A673 (cell line): ENCODE results near the gene TFAP2A. TPM values are rescaled to one million over a fixed set of nuclear protein-coding genes. Genes with fewer than 3 reads are reported as not detected.
A peak's percentile ranks its signal among the peaks of the same experiment; 100 is the strongest.

Source experiments
- BruUV-seq: library from RNA; stranded (reverse); fragments of 400-500 nt; replicated peaks from 2 replicates; lab custom pipeline; 2021; lab: Mats Ljungman, UMichigan
- CTCF ChIA-PET: fragments of 300-600 bp; sonication (Branson Sonifier 250); formaldehyde crosslinking; loops from one replicate; lab custom pipeline; 2022; ENCODE audit warnings: antibody characterized with exemption; lab: Charles Lee
- POLR2A ChIA-PET: fragments of 300-600 bp; sonication (Branson Sonifier 250); formaldehyde crosslinking; loops from one replicate; lab custom pipeline; 2022; ENCODE audit warnings: antibody characterized with exemption; ENCODE audit not compliant: low non-redundant PET; lab: Charles Lee
- DNase-seq: peaks from one replicate; pipeline ENCODE4 v3.0.0-alpha.2; 2015; ENCODE audit warnings: low spot score
- H3K27ac ChIP-seq: fragments of 200-600 bp; sonication (generic); 2 replicates; pipeline ENCODE4 v1.5.1; 2016; ENCODE audit warnings: mixed run types, low read depth, mild to moderate bottlenecking, mixed read lengths, antibody characterized with exemption, low read length; ENCODE audit not compliant: poor library complexity, severe bottlenecking
- H3K27me3 ChIP-seq: fragments of 200-600 bp; sonication (generic); replicated peaks from 2 replicates; pipeline ENCODE4 v1.6.1; 2017; ENCODE audit warnings: mixed run types, low read depth, mild to moderate bottlenecking, mixed read lengths, antibody characterized with exemption, low read length; ENCODE audit not compliant: insufficient read depth, poor library complexity
- H3K36me3 ChIP-seq: fragments of 200-600 bp; sonication (generic); 2 replicates; pipeline ENCODE4 v1.6.1; 2016; ENCODE audit warnings: mixed run types, mild to moderate bottlenecking, mixed read lengths, antibody characterized with exemption, low read length; ENCODE audit not compliant: insufficient read depth, poor library complexity, severe bottlenecking
- H3K4me1 ChIP-seq: fragments of 200-600 bp; sonication (generic); 2 replicates; pipeline ENCODE4 v1.6.1; 2017; ENCODE audit warnings: mixed run types, mild to moderate bottlenecking, mixed read lengths, antibody characterized with exemption, low read length; ENCODE audit not compliant: insufficient read depth, poor library complexity, severe bottlenecking
- H3K4me3 ChIP-seq: fragments of 200-600 bp; sonication (generic); 2 replicates; pipeline ENCODE4 v1.5.1; 2016; ENCODE audit warnings: low read depth, mixed run types, mild to moderate bottlenecking, mixed read lengths, low read length; ENCODE audit not compliant: poor library complexity, severe bottlenecking
- H3K9me3 ChIP-seq: fragments of 200-600 bp; sonication (generic); 2 replicates; pipeline ENCODE4 v1.6.1; 2016; ENCODE audit warnings: mixed run types, low read depth, mild to moderate bottlenecking, mixed read lengths, antibody characterized with exemption, low read length; ENCODE audit not compliant: poor library complexity, severe bottlenecking
- CTCF ChIP-seq: fragments of 300-800, 200-600 bp; sonication (generic); conservative IDR thresholded peaks from 2 replicates; pipeline ENCODE4 v1.5.1; 2017; ENCODE audit warnings: low read depth, mild to moderate bottlenecking, antibody characterized with exemption, low read length, moderate library complexity, mixed read lengths
- EZH2 ChIP-seq: fragments of 200-600 bp; sonication (generic); IDR thresholded peaks from 2 replicates; pipeline ENCODE4 v1.6.1; 2017; ENCODE audit warnings: borderline replicate concordance, low read depth, mild to moderate bottlenecking, mixed read lengths, antibody characterized with exemption, low read length; ENCODE audit not compliant: poor library complexity, severe bottlenecking
- intact Hi-C: fragments of 100-400 bp; cut with micrococcal nuclease; formaldehyde crosslinking; loops from one replicate; pipeline ENCODE4 v1.10.0; 2022; ENCODE audit not compliant: unreplicated experiment
- total RNA-seq: library from RNA; stranded (reverse); gene quantifications from 2 replicates; pipeline ENCODE4 v1.2.3, GENCODE V29; 2021

The TFAP2A gene
- total RNA-seq, 1 experiment from 2014 or later: 19.3 TPM

GRCh38 chr6:10405513-10405900 is 9.4 kb downstream of the TFAP2A start:
- POLR2A ChIA-PET: no interaction called here
- peaks cover 3% of the 10 kb centered on the region for H3K36me3 ChIP-seq
- no peak for TF ChIP-seq CTCF
- peak overlapping the region; percentile 46 for H3K4me3 ChIP-seq
- H3K27me3 ChIP-seq: no peaks in the 10 kb centered on the region
- H3K4me1 ChIP-seq: peaks cover 87% of the 10 kb centered on the region
- intact Hi-C loops: no loop called here
- no TSS peak for BruUV-seq
- H3K9me3 ChIP-seq: no peaks in the 10 kb centered on the region
- peak overlapping the region; percentile 80 for H3K27ac ChIP-seq
- CTCF ChIA-PET: no interaction called here
- DNase-seq: no peak

- peaks cover 3% of the 10 kb centered on the region for H3K36me3 ChIP-seq
- peaks cover 92% of the 10 kb centered on the region for H3K4me1 ChIP-seq
- no peak for TF ChIP-seq EZH2
- TF ChIP-seq CTCF: no peak
- H3K4me3 ChIP-seq: peak overlapping the region; percentile 46
- no peaks in the 10 kb centered on the region for H3K9me3 ChIP-seq
- ChIA-PET POLR2A (no interaction called here), CTCF (no interaction called here)
- intact Hi-C loops: no loop called here
- TSS peak; percentile 90 for BruUV-seq
- no peaks in the 10 kb centered on the region for H3K27me3 ChIP-seq
- DNase-seq: no peak
- peak overlapping the region; percentile 80 for H3K27ac ChIP-seq
Observed at GRCh38 chr6:10404799-10405512, 9.9 kb downstream of the TFAP2A start.

DNA sequence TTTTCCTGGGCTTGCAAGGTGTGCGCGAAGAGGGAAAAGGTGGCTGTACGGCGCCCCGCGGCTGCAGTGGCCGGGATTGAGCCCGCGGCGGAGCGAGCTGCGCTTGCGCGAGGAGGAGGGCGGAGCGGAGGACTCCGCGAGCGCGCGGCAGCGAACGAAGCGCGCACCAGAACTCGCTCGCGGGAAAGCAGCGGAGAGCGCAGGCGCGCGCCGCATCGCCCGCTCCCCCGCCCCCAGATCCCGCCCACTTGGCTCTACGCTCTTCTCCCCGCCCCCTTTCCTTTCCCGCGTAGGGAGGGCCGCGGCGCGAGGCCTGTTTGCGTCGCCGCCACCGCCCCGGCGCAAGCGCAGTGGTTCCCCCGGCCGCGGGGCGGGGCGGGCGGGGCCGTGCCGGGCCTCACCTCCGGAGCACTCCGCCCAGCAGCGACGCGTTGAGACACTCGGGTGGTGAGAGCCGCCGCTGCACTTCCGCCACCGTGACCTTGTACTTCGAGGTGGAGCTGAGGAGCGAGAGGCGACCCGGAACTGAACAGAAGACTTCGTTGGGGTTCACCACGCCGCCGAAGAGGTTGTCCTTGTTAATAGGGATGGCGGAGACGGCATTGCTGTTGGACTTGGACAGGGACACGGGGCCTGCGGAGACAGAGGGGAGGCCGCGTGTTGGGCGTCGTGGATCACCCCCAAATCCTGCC is 10.6 kb downstream of the TFAP2A start:
- peak; percentile 53; the same call in 1 of the 2 replicates for TF ChIP-seq CTCF
- TF ChIP-seq EZH2: no peak
- H3K4me1 ChIP-seq: peaks cover 85% of the 10 kb centered on the region
- peaks cover 3% of the 10 kb centered on the region for H3K36me3 ChIP-seq
- intact Hi-C loops: no loop called here
- no peaks in the 10 kb centered on the region for H3K27me3 ChIP-seq
- ChIA-PET POLR2A (interaction anchor here (0.6 to 0.7 kb wide), 2 partner anchors 9 to 1355 kb away, joined by 3 read pairs; no protein-coding TSS in a partner anchor), CTCF (interaction anchor here (0.5 kb wide), 1 partner anchor 1922 kb away, joined by 3 read pairs; no protein-coding TSS in a partner anchor)
- BruUV-seq: no TSS peak
- peak overlapping the region; percentile 57 for H3K4me3 ChIP-seq
- peak; percentile 98 for DNase-seq
- H3K9me3 ChIP-seq: no peaks in the 10 kb centered on the region
- peak overlapping the region; percentile 80 for H3K27ac ChIP-seq
